IMR-90 (cell line): Measurements from ENCODE around the gene RGPD8. TPM values are rescaled to one million over a fixed set of nuclear protein-coding genes. Genes with fewer than 3 reads are reported as not detected.
"Not testable (repeated sequence)": the region's sequence is repeated elsewhere in the genome, so short reads cannot be mapped to it uniquely, and the experiment has no call there.

Experiments used
- ATAC-seq: fragments of 200-7000 bp; cut with Tn5 transposase; 2 replicates; pipeline ENCODE4 v1.9.1; 2020; ENCODE audit warnings: low read depth, mild to moderate bottlenecking, moderate library complexity
- BruUV-seq: library from RNA; stranded (reverse); fragments of 400-500 nt; replicated peaks from 2 replicates; lab custom pipeline; 2021; lab: Mats Ljungman, UMichigan
- CTCF ChIA-PET: fragments of 300-600 bp; formaldehyde crosslinking; extraction: SDS; loops from one replicate; lab custom pipeline; 2021; ENCODE audit warnings: antibody characterized with exemption; lab: Yijun Ruan, JAX
- POLR2A ChIA-PET: fragments of 300-600 bp; sonication (Branson Sonifier 250); formaldehyde crosslinking; loops from one replicate; lab custom pipeline; 2022; ENCODE audit warnings: antibody characterized with exemption; ENCODE audit not compliant: unreplicated experiment; lab: Charles Lee
- DNase-seq: peaks from one replicate; pipeline ENCODE4 v3.0.0; 2013
- H2AFZ ChIP-seq: replicated peaks from 2 replicates; pipeline ENCODE3; 2013; ENCODE audit warnings: low read length, mild to moderate bottlenecking; ENCODE audit not compliant: poor library complexity
- H2AK5ac ChIP-seq: 2 replicates; pipeline ENCODE4 v1.6.1; 2013; ENCODE audit warnings: low read depth, low read length, inconsistent platforms
- H2AK9ac ChIP-seq: replicated peaks from 2 replicates; pipeline ENCODE3; 2013; ENCODE audit warnings: mild to moderate bottlenecking, low read depth, low read length, moderate library complexity; ENCODE audit not compliant: poor library complexity
- H2BK120ac ChIP-seq: 2 replicates; pipeline ENCODE4 v1.6.1; 2013; ENCODE audit warnings: low read depth, low read length, inconsistent platforms
- H2BK15ac ChIP-seq: 3 replicates; pipeline ENCODE4 v1.6.1; 2013; ENCODE audit warnings: low read depth, low read length, inconsistent platforms
- H2BK20ac ChIP-seq: 2 replicates; pipeline ENCODE4 v1.6.1; 2013; ENCODE audit warnings: low read depth, mild to moderate bottlenecking, inconsistent platforms, low read length, moderate library complexity
- H2BK5ac ChIP-seq: 2 replicates; pipeline ENCODE4 v1.6.1; 2013; ENCODE audit warnings: mild to moderate bottlenecking, low read depth, low read length, inconsistent platforms; ENCODE audit not compliant: poor library complexity, severe bottlenecking
- H3K14ac ChIP-seq: replicated peaks from 2 replicates; pipeline ENCODE4 v1.6.1; 2013; ENCODE audit warnings: low read depth, low read length, inconsistent platforms
- H3K18ac ChIP-seq: 2 replicates; pipeline ENCODE4 v1.6.1; 2013; ENCODE audit warnings: low read depth, low read length, control low read depth
- H3K23ac ChIP-seq: 2 replicates; pipeline ENCODE4 v1.6.1; 2013; ENCODE audit warnings: low read depth, low read length, inconsistent platforms
- H3K27ac ChIP-seq: 2 replicates; pipeline ENCODE4 v1.5.1; 2013; ENCODE audit warnings: mild to moderate bottlenecking, control low read depth, low read length; ENCODE audit not compliant: insufficient read depth
- H3K27me3 ChIP-seq: 2 replicates; pipeline ENCODE4 v1.6.1; 2013; ENCODE audit warnings: low read length; ENCODE audit not compliant: control insufficient read depth, insufficient read depth
- H3K36me3 ChIP-seq: 2 replicates; pipeline ENCODE4 v1.6.1; 2013; ENCODE audit warnings: low read length, mixed read lengths; ENCODE audit not compliant: control insufficient read depth, insufficient read depth
- H3K4ac ChIP-seq: 2 replicates; pipeline ENCODE4 v1.6.1; 2013; ENCODE audit warnings: low read depth, low read length, inconsistent platforms
- H3K4me1 ChIP-seq: 2 replicates; pipeline ENCODE4 v1.6.1; 2013; ENCODE audit warnings: low read length, mixed read lengths; ENCODE audit not compliant: control insufficient read depth, insufficient read depth
- H3K4me2 ChIP-seq: 2 replicates; pipeline ENCODE4 v1.6.1; 2013; ENCODE audit warnings: low read depth, mild to moderate bottlenecking, control low read depth, low read length, moderate library complexity
- H3K4me3 ChIP-seq: 2 replicates; pipeline ENCODE4 v1.5.1; 2013; ENCODE audit warnings: low read depth, mild to moderate bottlenecking, control low read depth, low read length, moderate library complexity; ENCODE audit not compliant: insufficient read depth
- H3K56ac ChIP-seq: 2 replicates; pipeline ENCODE4 v1.6.1; 2013; ENCODE audit warnings: low read length, inconsistent platforms; ENCODE audit not compliant: insufficient read depth; ENCODE audit errors: extremely low read depth
- H3K79me1 ChIP-seq, 2 experiments: 2 replicates each; pipeline ENCODE4 v1.6.1; 2013; ENCODE audit warnings: low read length in 2 of 2, inconsistent platforms in 1 of 2, low read depth in 1 of 2
- H3K9ac ChIP-seq: 2 replicates; pipeline ENCODE4 v1.6.1; 2013; ENCODE audit warnings: low read depth, low read length, control low read depth
- H3K9me1 ChIP-seq: 2 replicates; pipeline ENCODE4 v1.6.1; 2013; ENCODE audit warnings: low read length, inconsistent platforms; ENCODE audit not compliant: insufficient read depth
- H3K9me3 ChIP-seq: 2 replicates; pipeline ENCODE4 v1.6.1; 2013; ENCODE audit warnings: low read length; ENCODE audit not compliant: control insufficient read depth, insufficient read depth
- H4K20me1 ChIP-seq: 2 replicates; pipeline ENCODE4 v1.6.1; 2013; ENCODE audit warnings: low read length, inconsistent platforms; ENCODE audit not compliant: insufficient read depth
- H4K5ac ChIP-seq: 2 replicates; pipeline ENCODE4 v1.6.1; 2013; ENCODE audit warnings: mild to moderate bottlenecking, low read depth, low read length, control low read depth
- H4K8ac ChIP-seq, 2 experiments: 2 replicates each; pipeline ENCODE4 v1.6.1; 2013; ENCODE audit warnings: low read depth in 2 of 2, low read length in 2 of 2, control low read depth in 1 of 2, inconsistent platforms in 1 of 2
- H4K91ac ChIP-seq: 2 replicates; pipeline ENCODE4 v1.6.1; 2013; ENCODE audit warnings: low read depth, low read length, inconsistent platforms; ENCODE audit not compliant: insufficient read depth
- WGBS, 2 experiments: methylation state at CpG; one replicate each; pipeline versions ENCODE4 v1.1.5 to v1.1.7; 2013; ENCODE audit warnings: missing lambda C conversion rate in 2 of 2; ENCODE audit not compliant: insufficient read length in 1 of 2; ENCODE audit errors: extremely low coverage in 2 of 2; 5-methylcytosine and 5-hydroxymethylcytosine counted together
- dilution Hi-C: fragments of 300-500 bp; cut with HindIII; formaldehyde crosslinking; loops from one replicate; pipeline ENCODE4 v1.14.3; 2018; ENCODE audit warnings: low sequenced_read_pairs; ENCODE audit not compliant: unreplicated experiment
- in situ Hi-C: fragments of 300-500 bp; cut with MboI; formaldehyde crosslinking; loops from 3 replicates; pipeline ENCODE4 v1.14.3; 2019; ENCODE audit warnings: low sequenced_read_pairs, inconsistent platforms, mixed read lengths
- intact Hi-C: fragments of 100-400 bp; cut with micrococcal nuclease; formaldehyde crosslinking; loops from 2 replicates; pipeline ENCODE4 v1.10.0; 2022
- polyA plus RNA-seq, 3 experiments: library from polyadenylated mRNA; depleted of rRNA; stranded (reverse); fragments of >200 nt; gene quantifications; 2 replicates each; pipeline ENCODE4 v1.2.3, GENCODE V29; 2012; ENCODE audit warnings: low replicate concordance in 1 of 3
- total RNA-seq: library from RNA; depleted of rRNA; stranded (reverse); fragments of >200 nt; gene quantifications from 2 replicates; pipeline ENCODE4 v1.2.3, GENCODE V29; 2012

Gene RGPD8
- total and polyA plus RNA-seq, 2 of the 4 experiments (the other 2 are of a cell fraction), result 0.67 to 4.1 TPM

- H3K56ac ChIP-seq, H3K36me3 ChIP-seq, H2AK9ac ChIP-seq, H3K9ac ChIP-seq, H4K5ac ChIP-seq, H3K27ac ChIP-seq, H3K27me3 ChIP-seq, H3K79me1 ChIP-seq, H3K4ac ChIP-seq, H3K18ac ChIP-seq, H3K9me1 ChIP-seq, H3K14ac ChIP-seq, CTCF ChIA-PET, H2BK20ac ChIP-seq, DNase-seq, H2AK5ac ChIP-seq, in situ Hi-C loops, H2BK5ac ChIP-seq, ATAC-seq, H4K91ac ChIP-seq, BruUV-seq, POLR2A ChIA-PET, dilution Hi-C loops, H2BK15ac ChIP-seq, H3K4me3 ChIP-seq, H2AFZ ChIP-seq, H2BK120ac ChIP-seq, H4K8ac ChIP-seq, H3K9me3 ChIP-seq, H3K23ac ChIP-seq, H4K20me1 ChIP-seq, H3K4me2 ChIP-seq, H3K4me1 ChIP-seq, intact Hi-C loops: not testable (repeated sequence)
- no CpG with 5 or more reads among the region's 3 CpGs for WGBS, 2 experiments
Measured at GRCh38 chr2:112416860-112417259, 16.6 kb downstream of the RGPD8 start.

DNA sequence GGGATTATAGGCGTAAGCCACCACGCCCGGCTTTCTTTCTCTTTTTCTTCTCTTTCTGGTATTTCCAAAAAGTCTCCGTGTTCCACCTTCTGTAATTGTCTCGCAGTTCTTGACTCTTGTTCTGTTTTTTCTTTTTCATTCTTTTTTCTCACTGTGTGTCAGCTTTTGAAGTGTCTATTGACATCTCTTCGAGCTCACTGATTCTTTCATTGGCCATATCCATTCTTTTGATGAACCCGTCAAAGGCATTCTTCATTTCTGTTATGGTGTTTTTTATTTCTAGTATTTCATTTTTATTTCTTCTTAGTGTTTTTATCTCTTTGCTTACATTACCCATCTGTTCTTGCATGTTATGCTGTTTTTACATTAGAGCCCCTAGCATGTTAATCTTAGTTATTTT lies 73.4 kb downstream of the RGPD8 start:
- H2AFZ ChIP-seq, H4K8ac ChIP-seq, H4K20me1 ChIP-seq, H3K18ac ChIP-seq, H3K9me3 ChIP-seq, H3K56ac ChIP-seq, dilution Hi-C loops, DNase-seq, H3K4me2 ChIP-seq, H2BK20ac ChIP-seq, H3K27me3 ChIP-seq, H4K91ac ChIP-seq, H3K36me3 ChIP-seq, H3K14ac ChIP-seq, intact Hi-C loops, H3K4ac ChIP-seq, H2AK9ac ChIP-seq, BruUV-seq, H2BK120ac ChIP-seq, H2BK15ac ChIP-seq, H2BK5ac ChIP-seq, H3K23ac ChIP-seq, H4K5ac ChIP-seq, H2AK5ac ChIP-seq, H3K27ac ChIP-seq, H3K9ac ChIP-seq, H3K4me3 ChIP-seq, in situ Hi-C loops, H3K4me1 ChIP-seq, H3K79me1 ChIP-seq, POLR2A ChIA-PET, H3K9me1 ChIP-seq, ATAC-seq, CTCF ChIA-PET: not testable (repeated sequence)
- WGBS, 2 experiments, result no CpG with 5 or more reads among the region's 7 CpGs
